GM21360 (cell line): ENCODE results near the gene SLC12A7.
"Not testable (repeated sequence)": the region's sequence is repeated elsewhere in the genome, so short reads cannot be mapped to it uniquely, and the experiment has no call there.

Experiments
- ATAC-seq: cut with Tn5 transposase; IDR thresholded peaks from one replicate; pipeline ENCODE4 v1.9.1; 2021; ENCODE audit warnings: mild to moderate bottlenecking, moderate library complexity; ENCODE audit not compliant: unreplicated experiment

The SLC12A7 gene

GRCh38 chr5:1000831-1001230, 111.0 kb downstream of the SLC12A7 start:
- ATAC-seq: not testable (repeated sequence)
